MCF 10A (cell line): ENCODE data around the gene NFKBIZ. TPM values are rescaled to one million over a fixed set of nuclear protein-coding genes. Genes with fewer than 3 reads are reported as not detected.

Experiments used
- BruUV-seq: library from RNA; stranded (reverse); fragments of 400-500 nt; replicated peaks from 2 replicates; lab custom pipeline; 2021; lab: Mats Ljungman, UMichigan
- CTCF ChIA-PET: fragments of 300-600 bp; sonication (Branson Sonifier 250); formaldehyde crosslinking; extraction: SDS; loops from one replicate; lab custom pipeline; 2021; ENCODE audit warnings: antibody characterized with exemption, inconsistent platforms; lab: Yijun Ruan, JAX
- POLR2A ChIA-PET: fragments of 300-600, 350-650 bp; sonication (Branson Sonifier 250); formaldehyde crosslinking; extraction: SDS; loops from one replicate; lab custom pipeline; 2020; ENCODE audit warnings: antibody characterized with exemption, inconsistent platforms; lab: Yijun Ruan, JAX
- DNase-seq: peaks from one replicate; pipeline ENCODE4 v3.0.0-alpha.2; 2018; ENCODE audit not compliant: unreplicated experiment
- H3K27ac Mint-ChIP-seq: one replicate; pipeline ENCODE4 v1.8.0; 2022; ENCODE audit warnings: mild to moderate bottlenecking, low read depth, mixed read lengths; ENCODE audit not compliant: unreplicated experiment
- H3K27me3 Mint-ChIP-seq: one replicate; pipeline ENCODE4 v1.8.0; 2022; ENCODE audit warnings: mixed read lengths; ENCODE audit not compliant: insufficient read depth, unreplicated experiment
- H3K36me3 Mint-ChIP-seq: one replicate; pipeline ENCODE4 v1.8.0; 2022; ENCODE audit warnings: mild to moderate bottlenecking, moderate library complexity, mixed read lengths; ENCODE audit not compliant: insufficient read depth, unreplicated experiment
- H3K4me1 Mint-ChIP-seq: one replicate; pipeline ENCODE4 v1.8.0; 2022; ENCODE audit warnings: mixed read lengths; ENCODE audit not compliant: insufficient read depth, unreplicated experiment
- H3K4me3 Mint-ChIP-seq: one replicate; pipeline ENCODE4 v1.8.0; 2022; ENCODE audit warnings: mild to moderate bottlenecking, moderate library complexity, mixed read lengths; ENCODE audit not compliant: unreplicated experiment
- H3K9me3 Mint-ChIP-seq: one replicate; pipeline ENCODE4 v1.8.0; 2022; ENCODE audit warnings: mixed read lengths; ENCODE audit not compliant: unreplicated experiment
- intact Hi-C: fragments of 100-400 bp; cut with micrococcal nuclease; formaldehyde crosslinking; loops from 2 replicates; pipeline ENCODE4 v1.14.1; 2022
- total RNA-seq: library from RNA; stranded (reverse); gene quantifications from 2 replicates; pipeline ENCODE4 v1.2.3, GENCODE V29; 2022
- TF ChIP-seq, protein P1 (sequence below): fragments of 200-600 bp; IDR thresholded peaks from one replicate; pipeline ENCODE4 v1.8.0; 2022; ENCODE audit warnings: antibody characterized with exemption, mild to moderate bottlenecking; ENCODE audit not compliant: unreplicated experiment

The NFKBIZ gene
- total RNA-seq, 1 experiment from 2014 or later, result 58.8 TPM

- no peaks in the 10 kb centered on the region for H3K27me3 Mint-ChIP-seq
- no peak overlapping the region for H3K4me3 Mint-ChIP-seq
- no peaks in the 10 kb centered on the region for H3K9me3 Mint-ChIP-seq
- no TSS peak for BruUV-seq
- H3K36me3 Mint-ChIP-seq, result peaks cover 30% of the 10 kb centered on the region
- H3K4me1 Mint-ChIP-seq, result peaks cover 29% of the 10 kb centered on the region
- CTCF ChIA-PET, result interaction anchor here (3.1 to 3.2 kb wide), 2 partner anchors 20 to 378 kb away, joined by 10 to 21 read pairs; no protein-coding TSS in a partner anchor
- H3K27ac Mint-ChIP-seq, result no peak overlapping the region
- TF ChIP-seq, protein P1, sequence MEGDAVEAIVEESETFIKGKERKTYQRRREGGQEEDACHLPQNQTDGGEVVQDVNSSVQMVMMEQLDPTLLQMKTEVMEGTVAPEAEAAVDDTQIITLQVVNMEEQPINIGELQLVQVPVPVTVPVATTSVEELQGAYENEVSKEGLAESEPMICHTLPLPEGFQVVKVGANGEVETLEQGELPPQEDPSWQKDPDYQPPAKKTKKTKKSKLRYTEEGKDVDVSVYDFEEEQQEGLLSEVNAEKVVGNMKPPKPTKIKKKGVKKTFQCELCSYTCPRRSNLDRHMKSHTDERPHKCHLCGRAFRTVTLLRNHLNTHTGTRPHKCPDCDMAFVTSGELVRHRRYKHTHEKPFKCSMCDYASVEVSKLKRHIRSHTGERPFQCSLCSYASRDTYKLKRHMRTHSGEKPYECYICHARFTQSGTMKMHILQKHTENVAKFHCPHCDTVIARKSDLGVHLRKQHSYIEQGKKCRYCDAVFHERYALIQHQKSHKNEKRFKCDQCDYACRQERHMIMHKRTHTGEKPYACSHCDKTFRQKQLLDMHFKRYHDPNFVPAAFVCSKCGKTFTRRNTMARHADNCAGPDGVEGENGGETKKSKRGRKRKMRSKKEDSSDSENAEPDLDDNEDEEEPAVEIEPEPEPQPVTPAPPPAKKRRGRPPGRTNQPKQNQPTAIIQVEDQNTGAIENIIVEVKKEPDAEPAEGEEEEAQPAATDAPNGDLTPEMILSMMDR, result no peak
- no peak for DNase-seq
- intact Hi-C loops, result no loop called here
- POLR2A ChIA-PET, result interaction anchor here (3.0 to 4.4 kb wide), 3 partner anchors 8 to 283 kb away, joined by 17 to 121 read pairs (median 20); no protein-coding TSS in a partner anchor
Measured at GRCh38 chr3:101847328-101847727, 2.0 kb upstream of the NFKBIZ start.

GRCh38 chr3:101848326-101848725, 988 bp upstream of the NFKBIZ start:
- Mint-ChIP-seq H3K27me3 (no peaks in the 10 kb centered on the region), H3K9me3 (no peaks in the 10 kb centered on the region), H3K36me3 (peaks cover 40% of the 10 kb centered on the region), H3K27ac (peak overlapping the region; percentile 99), H3K4me3 (peak overlapping the region; percentile 94), H3K4me1 (peaks cover 28% of the 10 kb centered on the region)
- ChIA-PET CTCF (interaction anchor here (0.6 to 3.2 kb wide), 7 partner anchors 10 to 425 kb away, joined by 3 to 21 read pairs (median 6); no protein-coding TSS in a partner anchor), POLR2A (interaction anchor here (0.6 to 4.4 kb wide), 21 partner anchors 9 to 377 kb away, joined by 3 to 121 read pairs (median 12); partner anchors contain the start of gene CEP97)
- TF ChIP-seq, protein P1, result no peak
- BruUV-seq, result no TSS peak
- no peak for DNase-seq
- intact Hi-C loops, result loop anchor here (2.0 kb wide), 1 partner anchor 20 kb away; no protein-coding TSS in a partner anchor

- no peaks in the 10 kb centered on the region for H3K9me3 Mint-ChIP-seq
- no TSS peak for BruUV-seq
- TF ChIP-seq, protein P1, result no peak
- H3K27ac Mint-ChIP-seq, result peak overlapping the region; percentile 99
- H3K4me1 Mint-ChIP-seq, result peaks cover 35% of the 10 kb centered on the region
- intact Hi-C loops, result loop anchor here (1.0 to 10.0 kb wide), 6 partner anchors 21 to 376 kb away; no protein-coding TSS in a partner anchor
- H3K27me3 Mint-ChIP-seq, result no peaks in the 10 kb centered on the region
- peak; percentile 40 for DNase-seq
- H3K4me3 Mint-ChIP-seq, result peak overlapping the region; percentile 94
- peaks cover 55% of the 10 kb centered on the region for H3K36me3 Mint-ChIP-seq
- ChIA-PET POLR2A (interaction anchor here (0.6 to 4.4 kb wide), 40 partner anchors 9 to 375 kb away, joined by 3 to 121 read pairs (median 6); partner anchors contain the start of genes CEP97, PCNP and ZBTB11), CTCF (interaction anchor here (0.6 to 3.2 kb wide), 20 partner anchors 11 to 376 kb away, joined by 3 to 21 read pairs (median 4); no protein-coding TSS in a partner anchor)
Measured at GRCh38 chr3:101849714-101850245, 466 bp downstream of the NFKBIZ start.
